Measurements from ENCODE around the gene CTXN3.

Gene CTXN3

GRCh38 chr5:127602896-127603844 is 45.7 kb upstream of the CTXN3 start:
- Histone ChIP-seq H3K4me1 (ENCODE audit: control insufficient read depth in 1 of 2, insufficient read depth in 1 of 2, low read depth in 1 of 2, low read length in 1 of 2) (no peaks in the 10 kb centered on the region), H3K9me3 (no peaks in the 10 kb centered on the region), H3K4me3 (ENCODE audit: low read depth in 1 of 2, low read length in 1 of 2) (no peak overlapping the region), H3K27ac (no peak overlapping the region), H3K27me3 (no peaks in the 10 kb centered on the region), H3K36me3 (no peaks in the 10 kb centered on the region)
- TF ChIP-seq CTCF (IDR thresholded peaks at IDR 0.05) = no peak

GRCh38 chr5:127608077-127608660 is 40.7 kb upstream of the CTXN3 start:
- Histone ChIP-seq H3K36me3 (no peaks in the 10 kb centered on the region), H3K4me1 (ENCODE audit: control insufficient read depth in 1 of 2, insufficient read depth in 1 of 2, low read depth in 1 of 2, low read length in 1 of 2) (no peaks in the 10 kb centered on the region), H3K27me3 (no peaks in the 10 kb centered on the region), H3K9me3 (no peaks in the 10 kb centered on the region), H3K27ac (no peak overlapping the region), H3K4me3 (ENCODE audit: low read depth in 1 of 2, low read length in 1 of 2) (no peak overlapping the region)
- TF ChIP-seq CTCF (IDR thresholded peaks at IDR 0.05) = no peak

- H3K4me3 ChIP-seq (ENCODE audit: low read depth in 1 of 2, low read length in 1 of 2) = no peak overlapping the region
- no peaks in the 10 kb centered on the region for H3K9me3 ChIP-seq
- no peak for TF ChIP-seq CTCF (IDR thresholded peaks at IDR 0.05)
Observed at GRCh38 chr5:127609011-127609410, 39.9 kb upstream of the CTXN3 start.

GRCh38 chr5:127609957-127610356 is 38.9 kb upstream of the CTXN3 start:
- Histone ChIP-seq H3K4me1 (ENCODE audit: control insufficient read depth in 1 of 2, insufficient read depth in 1 of 2, low read depth in 1 of 2, low read length in 1 of 2) (no peaks in the 10 kb centered on the region), H3K9me3 (no peaks in the 10 kb centered on the region), H3K36me3 (no peaks in the 10 kb centered on the region), H3K27ac (no peak overlapping the region), H3K4me3 (ENCODE audit: low read depth in 1 of 2, low read length in 1 of 2) (no peak overlapping the region), H3K27me3 (no peaks in the 10 kb centered on the region)
- no peak for TF ChIP-seq CTCF (IDR thresholded peaks at IDR 0.05)

More at GRCh38 chr5:127609011-127609410, 39.9 kb upstream of the CTXN3 start:
- Histone ChIP-seq H3K4me1 (ENCODE audit: control insufficient read depth in 1 of 2, insufficient read depth in 1 of 2, low read depth in 1 of 2, low read length in 1 of 2) (no peaks in the 10 kb centered on the region), H3K36me3 (no peaks in the 10 kb centered on the region), H3K27ac (no peak overlapping the region), H3K27me3 (no peaks in the 10 kb centered on the region)

- no peaks in the 10 kb centered on the region for H3K4me1 ChIP-seq (ENCODE audit: control insufficient read depth in 1 of 2, insufficient read depth in 1 of 2, low read depth in 1 of 2, low read length in 1 of 2)
- H3K36me3 ChIP-seq = no peaks in the 10 kb centered on the region
- no peak overlapping the region for H3K4me3 ChIP-seq (ENCODE audit: low read depth in 1 of 2, low read length in 1 of 2)
- TF ChIP-seq CTCF (IDR thresholded peaks at IDR 0.05) = no peak
- H3K9me3 ChIP-seq = no peaks in the 10 kb centered on the region
- no peaks in the 10 kb centered on the region for H3K27me3 ChIP-seq
- H3K27ac ChIP-seq = no peak overlapping the region
Observed at GRCh38 chr5:127612441-127613141, 36.3 kb upstream of the CTXN3 start.
